ENCODE results near the gene DDX52. TPM values are rescaled to one million over a fixed set of nuclear protein-coding genes. Genes with fewer than 3 reads are reported as not detected.

DDX52 gene
- total and polyA plus RNA-seq, 2 of the 13 experiments (the other 11 are each of a cell fraction or from before 2014, with no cell fraction given): 8.9 to 36.1 TPM

DNA sequence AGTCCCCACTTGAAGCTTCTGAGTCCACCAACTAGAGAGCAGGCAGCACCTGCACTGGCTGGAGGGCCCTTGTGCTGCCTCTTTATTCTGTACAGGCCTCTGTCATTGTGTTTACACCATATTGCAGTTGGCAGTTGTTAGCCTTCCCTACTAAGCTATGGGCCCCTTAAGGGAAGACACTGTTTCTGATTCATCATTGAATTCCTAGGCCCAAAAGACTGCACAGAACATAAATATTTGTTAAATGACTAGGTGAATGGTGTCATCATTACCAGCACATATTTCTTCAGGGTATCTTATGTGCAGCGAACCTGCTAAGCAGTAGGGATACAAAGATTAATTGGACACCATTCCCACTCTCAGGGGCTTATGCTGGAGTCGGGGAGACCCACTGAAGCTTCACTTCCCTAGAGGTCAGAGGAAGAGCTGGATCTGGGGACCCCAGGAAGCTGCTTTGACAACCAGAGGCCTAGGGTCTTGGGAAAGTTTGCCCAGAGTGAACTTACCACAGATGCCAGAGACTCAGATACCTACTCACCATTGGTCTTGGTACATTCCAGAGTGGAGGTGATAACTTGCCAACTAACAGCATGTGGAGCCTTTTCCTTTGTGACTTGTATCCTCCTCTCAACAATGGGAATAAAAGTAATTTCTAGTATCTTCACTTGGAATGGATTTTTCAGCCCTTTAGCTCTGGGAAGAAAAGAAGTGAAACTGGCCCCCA, 28.7 kb upstream of the DDX52 start (continued):
- TF ChIP-seq, protein P1, sequence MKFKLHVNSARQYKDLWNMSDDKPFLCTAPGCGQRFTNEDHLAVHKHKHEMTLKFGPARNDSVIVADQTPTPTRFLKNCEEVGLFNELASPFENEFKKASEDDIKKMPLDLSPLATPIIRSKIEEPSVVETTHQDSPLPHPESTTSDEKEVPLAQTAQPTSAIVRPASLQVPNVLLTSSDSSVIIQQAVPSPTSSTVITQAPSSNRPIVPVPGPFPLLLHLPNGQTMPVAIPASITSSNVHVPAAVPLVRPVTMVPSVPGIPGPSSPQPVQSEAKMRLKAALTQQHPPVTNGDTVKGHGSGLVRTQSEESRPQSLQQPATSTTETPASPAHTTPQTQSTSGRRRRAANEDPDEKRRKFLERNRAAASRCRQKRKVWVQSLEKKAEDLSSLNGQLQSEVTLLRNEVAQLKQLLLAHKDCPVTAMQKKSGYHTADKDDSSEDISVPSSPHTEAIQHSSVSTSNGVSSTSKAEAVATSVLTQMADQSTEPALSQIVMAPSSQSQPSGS (CRISPR knock-in tag; IDR thresholded peaks at IDR 0.05): no peak
- TF ChIP-seq ZMYM2 (CRISPR knock-in tag; IDR thresholded peaks at IDR 0.05) (no peak), ZNF773 (CRISPR knock-in tag; IDR thresholded peaks at IDR 0.05; ENCODE audit: borderline replicate concordance) (no peak), TCF7L2 (IDR thresholded peaks at IDR 0.05; ENCODE audit: low read depth, low read length) (no peak), CENPT (CRISPR knock-in tag; IDR thresholded peaks at IDR 0.05; ENCODE audit: low read depth) (no peak), RARA (CRISPR knock-in tag; IDR thresholded peaks at IDR 0.05) (0 out of 2 replicates have a peak, but pooled peaks have one; percentile 23), ZNF629 (CRISPR knock-in tag; conservative IDR thresholded peaks at IDR 0.05) (no peak), NCOA2 (CRISPR knock-in tag; IDR thresholded peaks at IDR 0.05) (no peak), TOE1 (CRISPR knock-in tag; IDR thresholded peaks at IDR 0.05) (no peak), NR1H2 (CRISPR knock-in tag; IDR thresholded peaks at IDR 0.05; ENCODE audit: borderline replicate concordance, low read depth) (no peak), ZNF282 (IDR thresholded peaks at IDR 0.05; ENCODE audit: partially characterized antibody) (no peak), U2AF2 (IDR thresholded peaks at IDR 0.05; ENCODE audit: low read depth, low read length) (no peak), FOXP1 (IDR thresholded peaks at IDR 0.05) (no peak), FOXP1 (CRISPR knock-in tag; IDR thresholded peaks at IDR 0.05) (peak; percentile 42; the same call in 1 of the 2 replicates), TEAD3 (CRISPR knock-in tag; optimal IDR thresholded peaks at IDR 0.05; ENCODE audit: borderline replicate concordance) (peak; percentile 8), ZNF780A (CRISPR knock-in tag; IDR thresholded peaks at IDR 0.05) (no peak), HDAC2 (CRISPR knock-in tag; IDR thresholded peaks at IDR 0.05) (no peak), SUZ12 (IDR thresholded peaks at IDR 0.05; ENCODE audit: low read depth, low read length) (no peak), ZSCAN12 (CRISPR knock-in tag; IDR thresholded peaks at IDR 0.05) (no peak), ZNF549 (CRISPR knock-in tag; IDR thresholded peaks at IDR 0.05) (no peak), AFF4 (CRISPR knock-in tag; IDR thresholded peaks at IDR 0.05) (no peak), ZNF724P (CRISPR knock-in tag; IDR thresholded peaks at IDR 0.05; ENCODE audit: borderline replicate concordance) (no peak), RAD21 (CRISPR knock-in tag; IDR thresholded peaks at IDR 0.05) (no peak), TAF15 (IDR thresholded peaks at IDR 0.05; ENCODE audit: low read depth, low read length, poor library complexity, severe bottlenecking) (no peak)
- TF ChIP-seq, protein P2, sequence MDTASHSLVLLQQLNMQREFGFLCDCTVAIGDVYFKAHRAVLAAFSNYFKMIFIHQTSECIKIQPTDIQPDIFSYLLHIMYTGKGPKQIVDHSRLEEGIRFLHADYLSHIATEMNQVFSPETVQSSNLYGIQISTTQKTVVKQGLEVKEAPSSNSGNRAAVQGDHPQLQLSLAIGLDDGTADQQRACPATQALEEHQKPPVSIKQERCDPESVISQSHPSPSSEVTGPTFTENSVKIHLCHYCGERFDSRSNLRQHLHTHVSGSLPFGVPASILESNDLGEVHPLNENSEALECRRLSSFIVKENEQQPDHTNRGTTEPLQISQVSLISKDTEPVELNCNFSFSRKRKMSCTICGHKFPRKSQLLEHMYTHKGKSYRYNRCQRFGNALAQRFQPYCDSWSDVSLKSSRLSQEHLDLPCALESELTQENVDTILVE (CRISPR knock-in tag; IDR thresholded peaks at IDR 0.05): no peak
- TF ChIP-seq, protein P3, sequence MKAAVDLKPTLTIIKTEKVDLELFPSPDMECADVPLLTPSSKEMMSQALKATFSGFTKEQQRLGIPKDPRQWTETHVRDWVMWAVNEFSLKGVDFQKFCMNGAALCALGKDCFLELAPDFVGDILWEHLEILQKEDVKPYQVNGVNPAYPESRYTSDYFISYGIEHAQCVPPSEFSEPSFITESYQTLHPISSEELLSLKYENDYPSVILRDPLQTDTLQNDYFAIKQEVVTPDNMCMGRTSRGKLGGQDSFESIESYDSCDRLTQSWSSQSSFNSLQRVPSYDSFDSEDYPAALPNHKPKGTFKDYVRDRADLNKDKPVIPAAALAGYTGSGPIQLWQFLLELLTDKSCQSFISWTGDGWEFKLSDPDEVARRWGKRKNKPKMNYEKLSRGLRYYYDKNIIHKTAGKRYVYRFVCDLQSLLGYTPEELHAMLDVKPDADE (CRISPR knock-in tag; IDR thresholded peaks at IDR 0.05): no peak

All from HepG2 (cell line).